B cell (primary cell): ENCODE data around the gene FOXJ1. TPM values are rescaled to one million over a fixed set of nuclear protein-coding genes. Genes with fewer than 3 reads are reported as not detected.

Source experiments
- ATAC-seq: fragments of 200-7000 bp; cut with Tn5 transposase; one replicate; pipeline ENCODE4 v1.10.0; 2021; ENCODE audit warnings: low read depth, mild to moderate bottlenecking, moderate number of reproducible peaks, moderate library complexity
- CTCF ChIA-PET: fragments of 350-600 bp; sonication (Branson Sonifier 250); formaldehyde crosslinking; loops from one replicate; lab custom pipeline; 2021; ENCODE audit warnings: antibody characterized with exemption, inconsistent platforms; lab: Charles Lee
- POLR2A ChIA-PET: fragments of 350-600 bp; sonication (Branson Sonifier 250); formaldehyde crosslinking; loops from one replicate; lab custom pipeline; 2021; ENCODE audit warnings: antibody characterized with exemption; lab: Charles Lee
- DNase-seq: peaks from one replicate; pipeline ENCODE4 v3.0.0; 2013
- H2AFZ ChIP-seq: 2 replicates; pipeline ENCODE4 v1.6.1; 2012; ENCODE audit warnings: mild to moderate bottlenecking, low read depth, low read length; ENCODE audit not compliant: insufficient read depth, poor library complexity, severe bottlenecking
- H3K27ac ChIP-seq, 2 donors: 1 replicate in 1 of 2; 2 replicates in 1 of 2; pipeline ENCODE4 v1.5.1; 2012 to 2013; ENCODE audit warnings: low read length in 2 of 2, mild to moderate bottlenecking in 2 of 2, moderate library complexity in 1 of 2
- H3K27me3 ChIP-seq, 4 experiments: fragments of 200-600 bp in 1 of 4; sonication (generic) in 1 of 4; replicated peaks in 1 of 4; 1 replicate in 2 of 4; 2 replicates in 2 of 4; pipeline versions ENCODE4 v1.6.1 to v1.7.0; 2013 to 2016; ENCODE audit warnings: low read length in 3 of 4, mild to moderate bottlenecking in 2 of 4, mixed read lengths in 1 of 4, moderate library complexity in 1 of 4; ENCODE audit not compliant: insufficient read depth in 4 of 4, control insufficient read depth in 3 of 4; ENCODE audit errors: control extremely low read depth in 1 of 4
- H3K36me3 ChIP-seq, 2 experiments: replicated peaks in 1 of 2; 1 replicate in 1 of 2; 2 replicates in 1 of 2; pipeline versions ENCODE4 v1.6.1 to v1.7.1; 2013; ENCODE audit warnings: low read length in 1 of 2; ENCODE audit not compliant: insufficient read depth in 2 of 2, control insufficient read depth in 1 of 2; ENCODE audit errors: control extremely low read depth in 1 of 2, extremely low read depth in 1 of 2
- H3K4me1 ChIP-seq, 2 donors: fragments of 200-600 bp in 1 of 2; sonication (generic) in 1 of 2; 1 replicate in 1 of 2; 2 replicates in 1 of 2; pipeline versions ENCODE4 v1.5.1 to v1.6.1; 2013 to 2017; ENCODE audit warnings: low read length in 2 of 2; ENCODE audit not compliant: control insufficient read depth in 2 of 2, insufficient read depth in 2 of 2
- H3K4me2 ChIP-seq: replicated peaks from 2 replicates; pipeline ENCODE3; 2012; ENCODE audit warnings: mild to moderate bottlenecking, low read depth, low read length; ENCODE audit not compliant: poor library complexity, severe bottlenecking
- H3K4me3 ChIP-seq, 5 experiments: fragments of 200-600 bp in 1 of 5; sonication (generic) in 1 of 5; 1 replicate in 3 of 5; 2 replicates in 2 of 5; pipeline versions ENCODE4 v1.5.1 to v1.7.0; 2011 to 2016; ENCODE audit warnings: low read length in 4 of 5, mild to moderate bottlenecking in 4 of 5, low read depth in 2 of 5, control low read depth in 1 of 5, moderate library complexity in 1 of 5; ENCODE audit not compliant: insufficient read depth in 1 of 5; ENCODE audit errors: control extremely low read depth in 1 of 5, extremely low read depth in 1 of 5
- H3K79me2 ChIP-seq: fragments of 200-600 bp; sonication (generic); one replicate; pipeline ENCODE4 v1.6.0; 2016; ENCODE audit warnings: low read length; ENCODE audit not compliant: control insufficient read depth, insufficient read depth
- H3K9ac ChIP-seq: fragments of 200-600 bp; sonication (generic); 2 replicates; pipeline ENCODE4 v1.6.1; 2017; ENCODE audit warnings: mild to moderate bottlenecking, low read length, moderate library complexity
- H3K9me3 ChIP-seq, 3 donors: one replicate each; pipeline versions ENCODE4 v1.6.1 to v1.7.1; 2013; ENCODE audit warnings: low read length in 2 of 3; ENCODE audit not compliant: control insufficient read depth in 2 of 3, insufficient read depth in 1 of 3; ENCODE audit errors: control extremely low read depth in 1 of 3
- H4K20me1 ChIP-seq: 2 replicates; pipeline ENCODE4 v1.6.0; 2012; ENCODE audit warnings: mild to moderate bottlenecking, low read length; ENCODE audit not compliant: insufficient read depth, control insufficient read depth, poor library complexity, severe bottlenecking
- H3K27ac Mint-ChIP-seq: one replicate; pipeline ENCODE4 v1.8.0; 2021; ENCODE audit warnings: mixed read lengths
- H3K27me3 Mint-ChIP-seq: one replicate; pipeline ENCODE4 v1.8.0; 2021; ENCODE audit warnings: mixed read lengths
- H3K4me1 Mint-ChIP-seq: one replicate; pipeline ENCODE4 v1.8.0; 2021; ENCODE audit warnings: mixed read lengths
- H3K4me3 Mint-ChIP-seq: one replicate; pipeline ENCODE4 v1.8.0; 2021; ENCODE audit warnings: mixed read lengths
- H3K9me3 Mint-ChIP-seq: one replicate; pipeline ENCODE4 v1.8.0; 2022; ENCODE audit warnings: mixed read lengths; ENCODE audit not compliant: insufficient read depth
- CTCF ChIP-seq: fragments of 200-600 bp; IDR thresholded peaks from one replicate; pipeline ENCODE4 v1.8.0; 2022; ENCODE audit warnings: antibody characterized with exemption, mild to moderate bottlenecking
- EZH2 ChIP-seq: IDR thresholded peaks from 2 replicates; pipeline ENCODE4 v1.6.1; 2012; ENCODE audit warnings: borderline replicate concordance, low read depth, mild to moderate bottlenecking, moderate library complexity, low read length; ENCODE audit not compliant: insufficient read depth, poor library complexity, severe bottlenecking
- WGBS: methylation state at CpG from one replicate; pipeline ENCODE4 v1.1.5; 2013; ENCODE audit warnings: missing lambda C conversion rate; ENCODE audit not compliant: insufficient coverage; 5-methylcytosine and 5-hydroxymethylcytosine counted together
- intact Hi-C: fragments of 100-400 bp; cut with micrococcal nuclease; formaldehyde crosslinking; loops from one replicate; pipeline ENCODE4 v1.10.0; 2022
- polyA plus RNA-seq: library from polyadenylated mRNA; depleted of rRNA; stranded (reverse); fragments of >200 nt; gene quantifications from 2 replicates; pipeline ENCODE4 v1.2.3, GENCODE V29; 2012
- total RNA-seq, 2 donors: library from RNA; stranded (reverse); fragments of 120-200 nt in 1 of 2; gene quantifications; 1 replicate in 1 of 2; 2 replicates in 1 of 2; pipeline versions ENCODE4 v1.2.3 to v1.2.4, GENCODE V29; 2013 to 2022

FOXJ1 gene
- total and polyA plus RNA-seq, 2 donors (not counting 1 experiment from before 2014, with no cell fraction given), result 0.20 to 1.0 TPM

DNA sequence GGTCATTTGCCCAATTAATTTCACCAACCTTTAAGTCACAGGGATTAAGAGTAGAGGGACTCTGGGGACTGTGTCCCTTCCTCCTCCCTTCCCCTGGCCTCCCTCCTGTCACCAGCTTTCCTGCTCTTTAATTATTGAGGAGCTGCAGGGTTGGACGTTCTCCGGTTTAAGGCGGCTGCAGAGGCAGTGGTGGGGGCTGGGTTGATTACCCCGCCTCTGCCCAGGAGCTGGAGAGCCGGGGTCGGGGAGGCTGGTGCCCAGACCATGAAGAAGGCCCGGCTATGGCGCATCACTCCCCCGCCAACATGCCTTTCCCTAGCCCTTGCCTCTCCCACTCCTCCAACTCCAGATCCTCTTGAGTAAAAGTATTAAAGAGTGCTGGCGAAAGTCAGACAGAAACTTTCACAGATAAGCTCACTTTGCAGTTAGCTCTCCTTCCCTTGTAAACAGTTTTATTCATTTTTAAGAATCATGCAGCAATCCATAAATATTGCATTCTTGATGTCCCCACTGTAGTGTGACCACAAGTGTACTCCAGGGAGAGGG, 1.1 kb upstream of the FOXJ1 start:
- no peak overlapping the region for H3K27ac ChIP-seq
- TF ChIP-seq EZH2 (no peak), CTCF (no peak)

More for the DNA sequence above, 1.1 kb upstream of the FOXJ1 start:
- Histone ChIP-seq H3K4me2 (peak overlapping the region; percentile 99), H3K4me3 (no peak overlapping the region), H3K9me3 (peaks cover 0 to 10% (median 0%) of the 10 kb centered on the region in 3 donors), H3K4me1 (peaks cover 60 to 68% of the 10 kb centered on the region in 2 donors), H2AFZ (peak overlapping the region; percentile 83), H3K36me3 (no peaks in the 10 kb centered on the region), H3K27me3 (peaks cover 0 to 41% (median 11%) of the 10 kb centered on the region in 4 experiments), H3K9ac (no peak overlapping the region), H3K79me2 (no peaks in the 10 kb centered on the region), H4K20me1 (no peaks in the 10 kb centered on the region)
- ChIA-PET POLR2A (interaction anchor here (0.6 kb wide), 1 partner anchor 287 kb away, joined by 5 read pairs; the partner anchor contains the start of gene WBP2), CTCF (interaction anchor here (0.6 to 3.0 kb wide), 6 partner anchors 10 to 142 kb away, joined by 3 to 18 read pairs (median 4); no protein-coding TSS in a partner anchor)
- intact Hi-C loops, result loop anchor here (5.0 kb wide), 1 partner anchor 40 kb away; no protein-coding TSS in a partner anchor
- peak overlapping the region; percentile 32 for H3K27ac Mint-ChIP-seq
- no peaks in the 10 kb centered on the region for H3K9me3 Mint-ChIP-seq
- 60% methylated on average over 3 of the region's 10 CpGs for WGBS
- peaks cover 61% of the 10 kb centered on the region for H3K4me1 Mint-ChIP-seq
- ATAC-seq, result no peak
- DNase-seq, result no peak
- peak overlapping the region; percentile 90 for H3K4me3 Mint-ChIP-seq
- peaks cover 9% of the 10 kb centered on the region for H3K27me3 Mint-ChIP-seq
